CD14-positive monocyte (primary cell): ENCODE measurements around the gene PDE9A. TPM values are rescaled to one million over a fixed set of nuclear protein-coding genes. Genes with fewer than 3 reads are reported as not detected.

Experiments used
- DNase-seq, 3 donors: peaks; one replicate each; pipeline ENCODE4 v3.0.0-alpha.2; 2011 to 2022
- H2AFZ ChIP-seq: 2 replicates; pipeline ENCODE4 v1.6.0; 2012; ENCODE audit warnings: mild to moderate bottlenecking, low read depth, low read length, inconsistent platforms; ENCODE audit not compliant: insufficient read depth, poor library complexity, severe bottlenecking
- H3K27ac ChIP-seq, 2 donors: 1 replicate in 1 of 2; 2 replicates in 1 of 2; pipeline ENCODE4 v1.5.1; 2012 to 2013; ENCODE audit warnings: low read length in 2 of 2, control low read depth in 1 of 2, inconsistent platforms in 1 of 2, low read depth in 1 of 2, mild to moderate bottlenecking in 1 of 2
- H3K27me3 ChIP-seq, 2 donors: one replicate each; pipeline versions ENCODE4 v1.6.0 to v1.6.1; 2011 to 2013; ENCODE audit warnings: low read length in 2 of 2; ENCODE audit not compliant: control insufficient read depth in 2 of 2, insufficient read depth in 2 of 2
- H3K36me3 ChIP-seq, 2 donors: replicated peaks in 1 of 2; 1 replicate in 1 of 2; 2 replicates in 1 of 2; pipeline versions ENCODE4 v1.5.1 to v1.6.1; 2012 to 2013; ENCODE audit warnings: low read length in 2 of 2, control low read depth in 1 of 2, inconsistent platforms in 1 of 2, mild to moderate bottlenecking in 1 of 2; ENCODE audit not compliant: insufficient read depth in 2 of 2, control insufficient read depth in 1 of 2
- H3K4me1 ChIP-seq, 2 donors: 1 replicate in 1 of 2; 2 replicates in 1 of 2; pipeline versions ENCODE4 v1.5.1 to v1.6.1; 2012 to 2013; ENCODE audit warnings: low read length in 2 of 2, control low read depth in 1 of 2, inconsistent platforms in 1 of 2, mild to moderate bottlenecking in 1 of 2, moderate library complexity in 1 of 2; ENCODE audit not compliant: insufficient read depth in 2 of 2, control insufficient read depth in 1 of 2
- H3K4me2 ChIP-seq: replicated peaks from 2 replicates; pipeline ENCODE3; 2012; ENCODE audit warnings: low read length, moderate library complexity, mild to moderate bottlenecking; ENCODE audit not compliant: poor library complexity, severe bottlenecking; ENCODE audit errors: extremely low read depth
- H3K4me3 ChIP-seq, 3 experiments: fragments of 200-600 bp in 1 of 3; sonication (generic) in 1 of 3; replicated peaks in 1 of 3; 1 replicate in 2 of 3; 2 replicates in 1 of 3; pipeline ENCODE4 v1.5.1; 2011 to 2013; ENCODE audit warnings: low read length in 3 of 3, mild to moderate bottlenecking in 3 of 3, control low read depth in 2 of 3, low read depth in 2 of 3, inconsistent platforms in 1 of 3, moderate library complexity in 1 of 3
- H3K79me2 ChIP-seq: 2 replicates; pipeline ENCODE4 v1.6.0; 2012; ENCODE audit warnings: mild to moderate bottlenecking, control low read depth, inconsistent platforms, low read length, moderate library complexity; ENCODE audit not compliant: insufficient read depth
- H3K9ac ChIP-seq: 2 replicates; pipeline ENCODE4 v1.6.0; 2017; ENCODE audit warnings: low read length, mild to moderate bottlenecking; ENCODE audit not compliant: insufficient read depth, poor library complexity, severe bottlenecking
- H3K9me3 ChIP-seq, 2 donors: replicated peaks in 1 of 2; 1 replicate in 1 of 2; 2 replicates in 1 of 2; pipeline versions ENCODE4 v1.5.1 to v1.6.1; 2012 to 2013; ENCODE audit warnings: low read length in 2 of 2, control low read depth in 1 of 2; ENCODE audit not compliant: control insufficient read depth in 1 of 2, insufficient read depth in 1 of 2
- H4K20me1 ChIP-seq: 2 replicates; pipeline ENCODE4 v1.6.0; 2012; ENCODE audit warnings: mild to moderate bottlenecking, low read length, control low read depth, moderate library complexity; ENCODE audit not compliant: insufficient read depth
- H3K27ac Mint-ChIP-seq, 7 donors: one replicate each; pipeline ENCODE4 v1.8.0; 2020; ENCODE audit warnings: mild to moderate bottlenecking in 7 of 7, mixed read lengths in 7 of 7, moderate library complexity in 6 of 7, inconsistent platforms in 2 of 7
- H3K27me3 Mint-ChIP-seq, 3 donors: one replicate each; pipeline ENCODE4 v1.8.0; 2021 to 2022; ENCODE audit warnings: low read depth in 3 of 3, mild to moderate bottlenecking in 3 of 3, mixed read lengths in 3 of 3, moderate library complexity in 3 of 3, inconsistent platforms in 1 of 3
- H3K36me3 Mint-ChIP-seq, 2 donors: one replicate each; pipeline ENCODE4 v1.8.0; 2020; ENCODE audit warnings: mixed read lengths in 2 of 2, inconsistent platforms in 1 of 2, mild to moderate bottlenecking in 1 of 2
- H3K4me1 Mint-ChIP-seq: one replicate; pipeline ENCODE4 v1.8.0; 2020; ENCODE audit warnings: mild to moderate bottlenecking, mixed read lengths
- H3K4me3 Mint-ChIP-seq, 2 donors: one replicate each; pipeline ENCODE4 v1.8.0; 2020; ENCODE audit warnings: mild to moderate bottlenecking in 2 of 2, mixed read lengths in 2 of 2, moderate library complexity in 1 of 2
- H3K9me3 Mint-ChIP-seq, 7 donors: one replicate each; pipeline ENCODE4 v1.8.0; 2020 to 2022; ENCODE audit warnings: mixed read lengths in 7 of 7, mild to moderate bottlenecking in 6 of 7, moderate library complexity in 6 of 7, inconsistent platforms in 2 of 7
- CTCF ChIP-seq: fragments of 200-600 bp; IDR thresholded peaks from one replicate; pipeline ENCODE4 v1.8.0; 2022; ENCODE audit warnings: antibody characterized with exemption, mild to moderate bottlenecking
- WGBS: methylation state at CpG from one replicate; pipeline ENCODE4 v1.1.5; 2013; ENCODE audit warnings: missing lambda C conversion rate; ENCODE audit not compliant: insufficient coverage; 5-methylcytosine and 5-hydroxymethylcytosine counted together
- intact Hi-C, 2 donors: fragments of 100-400 bp; cut with micrococcal nuclease; formaldehyde crosslinking; loops; one replicate each; pipeline versions ENCODE4 v1.15.0 to v1.15.1; 2023
- polyA plus RNA-seq, 3 donors: library from polyadenylated mRNA; depleted of rRNA in 1 of 3; unstranded in 2 of 3; stranded (reverse) in 1 of 3; fragments of 300-500 nt in 2 of 3; fragments of >200 nt in 1 of 3; fragmentation: Illumina TruSeq in 2 of 3; gene quantifications; 1 replicate in 2 of 3; 2 replicates in 1 of 3; pipeline ENCODE4 v1.2.3, GENCODE V29; 2012 to 2021

PDE9A gene
- polyA plus RNA-seq, 3 donors = 0.05 to 0.52 TPM; not detected in 1

GRCh38 chr21:42666925-42667324 is 13.5 kb downstream of the PDE9A start:
- H3K36me3 Mint-ChIP-seq = no peaks in the 10 kb centered on the region
- H3K36me3 ChIP-seq = no peaks in the 10 kb centered on the region
- no peak overlapping the region for H3K4me3 ChIP-seq
- intact Hi-C loops = no loop called here
- WGBS = 100% methylated on average over 5 of the region's 11 CpGs
- no peak overlapping the region for H3K4me3 Mint-ChIP-seq
- H3K9me3 Mint-ChIP-seq = peaks cover 0 to 3% (median 0%) of the 10 kb centered on the region in 7 donors
- H3K27ac Mint-ChIP-seq = no peak overlapping the region
- no peak overlapping the region for H3K9ac ChIP-seq
- H3K27me3 Mint-ChIP-seq = peaks cover 2 to 9% (median 2%) of the 10 kb centered on the region in 3 donors
- no peak overlapping the region for H3K4me2 ChIP-seq
- no peak overlapping the region for H2AFZ ChIP-seq
- H4K20me1 ChIP-seq = no peaks in the 10 kb centered on the region
- no peak for DNase-seq
- H3K4me1 ChIP-seq = no peaks in the 10 kb centered on the region
- TF ChIP-seq CTCF = no peak
- H3K27ac ChIP-seq = no peak overlapping the region
- no peaks in the 10 kb centered on the region for H3K27me3 ChIP-seq
- H3K4me1 Mint-ChIP-seq = no peaks in the 10 kb centered on the region
- peaks cover 0 to 4% of the 10 kb centered on the region in 2 donors for H3K9me3 ChIP-seq
- no peaks in the 10 kb centered on the region for H3K79me2 ChIP-seq

- DNase-seq = no peak
- no peaks in the 10 kb centered on the region for H3K27me3 ChIP-seq
- H3K27ac Mint-ChIP-seq = no peak overlapping the region
- H3K79me2 ChIP-seq = no peaks in the 10 kb centered on the region
- H3K4me1 ChIP-seq = no peaks in the 10 kb centered on the region
- no peaks in the 10 kb centered on the region for H3K4me1 Mint-ChIP-seq
- WGBS = 96% methylated on average over 30 of the region's 34 CpGs
- H3K36me3 Mint-ChIP-seq = no peaks in the 10 kb centered on the region
- no peak overlapping the region for H3K27ac ChIP-seq
- peaks cover 0 to 4% of the 10 kb centered on the region in 2 donors for H3K9me3 ChIP-seq
- no peak overlapping the region for H3K4me3 Mint-ChIP-seq
- intact Hi-C loops = no loop called here
- H3K9ac ChIP-seq = no peak overlapping the region
- H3K9me3 Mint-ChIP-seq = peaks cover 0 to 3% (median 0%) of the 10 kb centered on the region in 7 donors
- TF ChIP-seq CTCF = no peak
- no peaks in the 10 kb centered on the region for H4K20me1 ChIP-seq
- peaks cover 2 to 11% (median 6%) of the 10 kb centered on the region in 3 donors for H3K27me3 Mint-ChIP-seq
- H2AFZ ChIP-seq = no peak overlapping the region
- H3K4me2 ChIP-seq = no peak overlapping the region
- no peak overlapping the region for H3K4me3 ChIP-seq
- no peaks in the 10 kb centered on the region for H3K36me3 ChIP-seq
Observed at GRCh38 chr21:42668298-42668992, 15.0 kb downstream of the PDE9A start.
